ENCODE data around the gene MAFG.
A peak's percentile ranks its signal among the peaks of the same experiment; 100 is the strongest.

Gene MAFG

GRCh38 chr17:81968850-81969812, 41.6 kb upstream of the MAFG start:
- Histone ChIP-seq H2BK12ac (ENCODE audit: low read length) (peak overlapping the region; percentile 20), H3K4me3 (ENCODE audit: low read depth, low read length) (no peak overlapping the region), H3K4me2 (ENCODE audit: low read length) (no peak overlapping the region), H3K79me1 (ENCODE audit: low read length) (peaks cover 11% of the 10 kb centered on the region), H2BK5ac (ENCODE audit: low read depth, low read length, poor library complexity) (no peak overlapping the region), H3K4ac (ENCODE audit: low read depth, low read length) (no peak overlapping the region), H3K4me1 (ENCODE audit: control insufficient read depth in 1 of 2, insufficient read depth in 2 of 2, low read length in 2 of 2) (peaks cover 6 to 20% of the 10 kb centered on the region in 2 experiments), H3K23ac (ENCODE audit: low read length) (no peak overlapping the region), H3K14ac (ENCODE audit: low read length) (no peak overlapping the region), H4K91ac (ENCODE audit: low read depth, low read length) (no peak overlapping the region), H3K27ac (ENCODE audit: low read depth, low read length) (no peak overlapping the region), H3K27me3 (ENCODE audit: insufficient read depth, low read length) (no peaks in the 10 kb centered on the region), H2BK120ac (ENCODE audit: insufficient read depth, low read length, poor library complexity) (no peak overlapping the region), H3K36me3 (ENCODE audit: control insufficient read depth in 1 of 2, insufficient read depth in 2 of 2, low read length in 2 of 2) (no peaks in the 10 kb centered on the region), H3K9me3 (ENCODE audit: insufficient read depth, low read depth, low read length) (peaks cover 3% of the 10 kb centered on the region), H4K8ac (ENCODE audit: low read depth, low read length) (no peak overlapping the region), H2AFZ (ENCODE audit: insufficient read depth, low read length, poor library complexity) (no peak overlapping the region), H3K9ac (ENCODE audit: low read length) (peak overlapping the region; percentile 42), H2AK5ac (ENCODE audit: low read length) (no peak overlapping the region), H3K18ac (ENCODE audit: low read length) (no peak overlapping the region), H3K79me2 (ENCODE audit: control insufficient read depth, insufficient read depth, low read length, poor library complexity) (no peaks in the 10 kb centered on the region), H4K12ac (ENCODE audit: low read depth, low read length) (no peak overlapping the region)
- no CpG with 5 or more reads among the region's 12 CpGs for WGBS (ENCODE audit: extremely low coverage, insufficient coverage, insufficient read length)
- DNase-seq, result no peak

GRCh38 chr17:81968396-81968745, 40.8 kb upstream of the MAFG start:
- H3K18ac ChIP-seq (ENCODE audit: low read length), result no peak overlapping the region
- no peak overlapping the region for H4K12ac ChIP-seq (ENCODE audit: low read depth, low read length)
- no peak overlapping the region for H3K4me3 ChIP-seq (ENCODE audit: low read depth, low read length)
- H2AFZ ChIP-seq (ENCODE audit: insufficient read depth, low read length, poor library complexity), result no peak overlapping the region
- H3K4ac ChIP-seq (ENCODE audit: low read depth, low read length), result no peak overlapping the region
- no CpG with 5 or more reads among the region's 7 CpGs for WGBS (ENCODE audit: extremely low coverage, insufficient coverage, insufficient read length)
- H4K8ac ChIP-seq (ENCODE audit: low read depth, low read length), result no peak overlapping the region
- H3K9me3 ChIP-seq (ENCODE audit: insufficient read depth, low read depth, low read length), result peaks cover 2% of the 10 kb centered on the region
- H3K14ac ChIP-seq (ENCODE audit: low read length), result no peak overlapping the region
- H2AK5ac ChIP-seq (ENCODE audit: low read length), result no peak overlapping the region
- no peak overlapping the region for H3K4me2 ChIP-seq (ENCODE audit: low read length)
- H3K27me3 ChIP-seq (ENCODE audit: insufficient read depth, low read length), result no peaks in the 10 kb centered on the region
- H2BK5ac ChIP-seq (ENCODE audit: low read depth, low read length, poor library complexity), result no peak overlapping the region
- H3K36me3 ChIP-seq (ENCODE audit: control insufficient read depth in 1 of 2, insufficient read depth in 2 of 2, low read length in 2 of 2), result no peaks in the 10 kb centered on the region
- H2BK12ac ChIP-seq (ENCODE audit: low read length), result no peak overlapping the region
- H3K27ac ChIP-seq (ENCODE audit: low read depth, low read length), result no peak overlapping the region
- no peak overlapping the region for H3K9ac ChIP-seq (ENCODE audit: low read length)
- DNase-seq, result peak in 1 of 2 donors; percentile 53
- H3K4me1 ChIP-seq (ENCODE audit: control insufficient read depth in 1 of 2, insufficient read depth in 2 of 2, low read length in 2 of 2), result peaks cover 6 to 20% of the 10 kb centered on the region in 2 experiments
- H2BK120ac ChIP-seq (ENCODE audit: insufficient read depth, low read length, poor library complexity), result no peak overlapping the region
- H4K91ac ChIP-seq (ENCODE audit: low read depth, low read length), result no peak overlapping the region
- no peak overlapping the region for H3K23ac ChIP-seq (ENCODE audit: low read length)
- peaks cover 11% of the 10 kb centered on the region for H3K79me1 ChIP-seq (ENCODE audit: low read length)
- no peaks in the 10 kb centered on the region for H3K79me2 ChIP-seq (ENCODE audit: control insufficient read depth, insufficient read depth, low read length, poor library complexity)

GRCh38 chr17:81967533-81968395, 40.2 kb upstream of the MAFG start:
- peaks cover 6 to 20% of the 10 kb centered on the region in 2 experiments for H3K4me1 ChIP-seq (ENCODE audit: control insufficient read depth in 1 of 2, insufficient read depth in 2 of 2, low read length in 2 of 2)
- peaks cover under 1% of the 10 kb centered on the region for H3K27me3 ChIP-seq (ENCODE audit: insufficient read depth, low read length)
- H4K91ac ChIP-seq (ENCODE audit: low read depth, low read length), result peak overlapping the region; percentile 56
- H3K23ac ChIP-seq (ENCODE audit: low read length), result no peak overlapping the region
- H3K27ac ChIP-seq (ENCODE audit: low read depth, low read length), result no peak overlapping the region
- H2AK5ac ChIP-seq (ENCODE audit: low read length), result peak overlapping the region; percentile 32
- no peak overlapping the region for H3K4me3 ChIP-seq (ENCODE audit: low read depth, low read length)
- H3K36me3 ChIP-seq (ENCODE audit: control insufficient read depth in 1 of 2, insufficient read depth in 2 of 2, low read length in 2 of 2), result no peaks in the 10 kb centered on the region
- peaks cover under 1% of the 10 kb centered on the region for H3K9me3 ChIP-seq (ENCODE audit: insufficient read depth, low read depth, low read length)
- no CpG with 5 or more reads among the region's 36 CpGs for WGBS (ENCODE audit: extremely low coverage, insufficient coverage, insufficient read length)
- H3K79me1 ChIP-seq (ENCODE audit: low read length), result peaks cover 11% of the 10 kb centered on the region
- H3K4me2 ChIP-seq (ENCODE audit: low read length), result no peak overlapping the region
- no peak overlapping the region for H3K4ac ChIP-seq (ENCODE audit: low read depth, low read length)
- peak; percentile 66 to 86 for DNase-seq
- no peak overlapping the region for H2BK5ac ChIP-seq (ENCODE audit: low read depth, low read length, poor library complexity)
- no peak overlapping the region for H4K12ac ChIP-seq (ENCODE audit: low read depth, low read length)
- H2AFZ ChIP-seq (ENCODE audit: insufficient read depth, low read length, poor library complexity), result peak overlapping the region; percentile 19
- peak overlapping the region; percentile 8 for H3K18ac ChIP-seq (ENCODE audit: low read length)
- H2BK120ac ChIP-seq (ENCODE audit: insufficient read depth, low read length, poor library complexity), result peak overlapping the region; percentile 71
- peak overlapping the region; percentile 45 for H4K8ac ChIP-seq (ENCODE audit: low read depth, low read length)
- no peak overlapping the region for H2BK12ac ChIP-seq (ENCODE audit: low read length)
- H3K9ac ChIP-seq (ENCODE audit: low read length), result no peak overlapping the region
- no peak overlapping the region for H3K14ac ChIP-seq (ENCODE audit: low read length)
- no peaks in the 10 kb centered on the region for H3K79me2 ChIP-seq (ENCODE audit: control insufficient read depth, insufficient read depth, low read length, poor library complexity)

- WGBS (ENCODE audit: extremely low coverage, insufficient coverage, insufficient read length), result no CpG with 5 or more reads among the region's 5 CpGs
Measured at GRCh38 chr17:81967244-81967532, 39.7 kb upstream of the MAFG start.

More at GRCh38 chr17:81967244-81967532, 39.7 kb upstream of the MAFG start:
- Histone ChIP-seq H4K12ac (ENCODE audit: low read depth, low read length) (no peak overlapping the region), H3K4me3 (ENCODE audit: low read depth, low read length) (no peak overlapping the region), H3K79me2 (ENCODE audit: control insufficient read depth, insufficient read depth, low read length, poor library complexity) (no peaks in the 10 kb centered on the region), H3K9me3 (ENCODE audit: insufficient read depth, low read depth, low read length) (no peaks in the 10 kb centered on the region), H3K79me1 (ENCODE audit: low read length) (peaks cover 11% of the 10 kb centered on the region), H2AFZ (ENCODE audit: insufficient read depth, low read length, poor library complexity) (no peak overlapping the region), H3K27ac (ENCODE audit: low read depth, low read length) (no peak overlapping the region), H2BK12ac (ENCODE audit: low read length) (peak overlapping the region; percentile 35), H3K18ac (ENCODE audit: low read length) (peak overlapping the region; percentile 47), H3K4ac (ENCODE audit: low read depth, low read length) (peak overlapping the region; percentile 28), H3K4me1 (ENCODE audit: control insufficient read depth in 1 of 2, insufficient read depth in 2 of 2, low read length in 2 of 2) (peaks cover 6 to 20% of the 10 kb centered on the region in 2 experiments), H2BK120ac (ENCODE audit: insufficient read depth, low read length, poor library complexity) (peak overlapping the region; percentile 71), H3K9ac (ENCODE audit: low read length) (no peak overlapping the region), H3K4me2 (ENCODE audit: low read length) (no peak overlapping the region), H2AK5ac (ENCODE audit: low read length) (peak overlapping the region; percentile 32), H4K8ac (ENCODE audit: low read depth, low read length) (no peak overlapping the region), H3K27me3 (ENCODE audit: insufficient read depth, low read length) (peaks cover 6% of the 10 kb centered on the region), H3K23ac (ENCODE audit: low read length) (no peak overlapping the region), H2BK5ac (ENCODE audit: low read depth, low read length, poor library complexity) (no peak overlapping the region), H3K14ac (ENCODE audit: low read length) (peak overlapping the region; percentile 43), H4K91ac (ENCODE audit: low read depth, low read length) (peak overlapping the region; percentile 56), H3K36me3 (ENCODE audit: control insufficient read depth in 1 of 2, insufficient read depth in 2 of 2, low read length in 2 of 2) (no peaks in the 10 kb centered on the region)
- DNase-seq, result no peak
